ENCODE measurements around the gene R3HDM1. TPM values are rescaled to one million over a fixed set of nuclear protein-coding genes. Genes with fewer than 3 reads are reported as not detected.

The R3HDM1 gene
- total and polyA plus RNA-seq, 2 donors (not counting 1 experiment from before 2014, with no cell fraction given): 23.7 to 57.8 TPM

- CTCF ChIA-PET: no interaction called here
- POLR2A ChIA-PET: no interaction called here
Observed at GRCh38 chr2:135561925-135562324, 30.6 kb downstream of the R3HDM1 start.

GRCh38 chr2:135563793-135564192, 32.5 kb downstream of the R3HDM1 start:
- Histone ChIP-seq H3K4me1 (ENCODE audit: control insufficient read depth in 2 of 2, insufficient read depth in 2 of 2, low read length in 2 of 2) (no peaks in the 10 kb centered on the region), H3K9ac (ENCODE audit: low read length) (no peak overlapping the region), H3K9me3 (ENCODE audit: control extremely low read depth in 1 of 3, control insufficient read depth in 2 of 3, insufficient read depth in 1 of 3, low read length in 2 of 3) (peaks cover 0 to 1% (median 0%) of the 10 kb centered on the region in 3 donors), H3K79me2 (ENCODE audit: control insufficient read depth, insufficient read depth, low read length) (peaks cover 14% of the 10 kb centered on the region), H3K36me3 (replicated peaks in 1 of 2; ENCODE audit: control extremely low read depth in 1 of 2, control insufficient read depth in 1 of 2, extremely low read depth in 1 of 2, insufficient read depth in 2 of 2, low read length in 1 of 2) (peaks cover 6 to 11% of the 10 kb centered on the region in 2 experiments), H2AFZ (ENCODE audit: insufficient read depth, low read depth, low read length, poor library complexity, severe bottlenecking) (no peak overlapping the region), H3K4me3 (ENCODE audit: control extremely low read depth in 1 of 5, extremely low read depth in 1 of 5, insufficient read depth in 1 of 5, low read depth in 2 of 5, low read length in 4 of 5) (no peak overlapping the region), H3K27ac (ENCODE audit: low read length in 2 of 2) (no peak overlapping the region), H4K20me1 (ENCODE audit: control insufficient read depth, insufficient read depth, low read length, poor library complexity, severe bottlenecking) (peaks cover 4% of the 10 kb centered on the region), H3K27me3 (replicated peaks in 1 of 4; ENCODE audit: control extremely low read depth in 1 of 4, control insufficient read depth in 3 of 4, insufficient read depth in 4 of 4, low read length in 3 of 4) (no peaks in the 10 kb centered on the region), H3K4me2 (replicated peaks; ENCODE audit: low read depth, low read length, poor library complexity, severe bottlenecking) (no peak overlapping the region)
- no peak overlapping the region for H3K4me3 Mint-ChIP-seq
- DNase-seq (no peak), ATAC-seq (ENCODE audit: low read depth) (no peak)
- CTCF ChIA-PET: no interaction called here
- POLR2A ChIA-PET: no interaction called here
- H3K9me3 Mint-ChIP-seq (ENCODE audit: insufficient read depth): no peaks in the 10 kb centered on the region
- no peaks in the 10 kb centered on the region for H3K27me3 Mint-ChIP-seq
- WGBS (ENCODE audit: insufficient coverage): 100% methylated on average over 2 of the region's 4 CpGs
- no peak for TF ChIP-seq CTCF (IDR thresholded peaks at IDR 0.05)
- TF ChIP-seq EZH2 (IDR thresholded peaks at IDR 0.05; ENCODE audit: borderline replicate concordance, insufficient read depth, low read depth, low read length, poor library complexity, severe bottlenecking): no peak
- H3K27ac Mint-ChIP-seq: no peak overlapping the region
- intact Hi-C loops (cut with micrococcal nuclease): no loop called here
- H3K4me1 Mint-ChIP-seq: no peaks in the 10 kb centered on the region

More at GRCh38 chr2:135561925-135562324, 30.6 kb downstream of the R3HDM1 start:
- Mint-ChIP-seq H3K4me1 (peaks cover 4% of the 10 kb centered on the region), H3K27ac (no peak overlapping the region), H3K27me3 (no peaks in the 10 kb centered on the region), H3K4me3 (no peak overlapping the region), H3K9me3 (ENCODE audit: insufficient read depth) (no peaks in the 10 kb centered on the region)
- H3K9me3 ChIP-seq (ENCODE audit: control extremely low read depth in 1 of 3, control insufficient read depth in 2 of 3, insufficient read depth in 1 of 3, low read length in 2 of 3): peaks cover 0 to 1% (median 0%) of the 10 kb centered on the region in 3 donors
- H3K36me3 ChIP-seq (replicated peaks in 1 of 2; ENCODE audit: control extremely low read depth in 1 of 2, control insufficient read depth in 1 of 2, extremely low read depth in 1 of 2, insufficient read depth in 2 of 2, low read length in 1 of 2): peaks cover 6 to 8% of the 10 kb centered on the region in 2 experiments
- H2AFZ ChIP-seq (ENCODE audit: insufficient read depth, low read depth, low read length, poor library complexity, severe bottlenecking): no peak overlapping the region
- H3K27me3 ChIP-seq (replicated peaks in 1 of 4; ENCODE audit: control extremely low read depth in 1 of 4, control insufficient read depth in 3 of 4, insufficient read depth in 4 of 4, low read length in 3 of 4): no peaks in the 10 kb centered on the region
- H3K4me1 ChIP-seq (ENCODE audit: control insufficient read depth in 2 of 2, insufficient read depth in 2 of 2, low read length in 2 of 2): no peaks in the 10 kb centered on the region
- no peak overlapping the region for H3K9ac ChIP-seq (ENCODE audit: low read length)
- no peak overlapping the region for H3K4me3 ChIP-seq (ENCODE audit: control extremely low read depth in 1 of 5, extremely low read depth in 1 of 5, insufficient read depth in 1 of 5, low read depth in 2 of 5, low read length in 4 of 5)
- H3K4me2 ChIP-seq (replicated peaks; ENCODE audit: low read depth, low read length, poor library complexity, severe bottlenecking): no peak overlapping the region
- H3K27ac ChIP-seq (ENCODE audit: low read length in 2 of 2): no peak overlapping the region
- peaks cover 18% of the 10 kb centered on the region for H3K79me2 ChIP-seq (ENCODE audit: control insufficient read depth, insufficient read depth, low read length)
- no peak for TF ChIP-seq CTCF (IDR thresholded peaks at IDR 0.05)
- no peak for TF ChIP-seq EZH2 (IDR thresholded peaks at IDR 0.05; ENCODE audit: borderline replicate concordance, insufficient read depth, low read depth, low read length, poor library complexity, severe bottlenecking)
- no CpG with 5 or more reads among the region's 4 CpGs for WGBS (ENCODE audit: insufficient coverage)
- H4K20me1 ChIP-seq (ENCODE audit: control insufficient read depth, insufficient read depth, low read length, poor library complexity, severe bottlenecking): peaks cover 4% of the 10 kb centered on the region
- intact Hi-C loops (cut with micrococcal nuclease): no loop called here
- ATAC-seq (ENCODE audit: low read depth) (no peak), DNase-seq (no peak)

Data from B cell (primary cell).